HCT116 (cell line): ENCODE measurements around the gene CAMSAP3. TPM values are rescaled to one million over a fixed set of nuclear protein-coding genes. Genes with fewer than 3 reads are reported as not detected.
A peak's percentile ranks its signal among the peaks of the same experiment; 100 is the strongest.

Source experiments
- ATAC-seq: fragments of 200-7000 bp; cut with Tn5 transposase; 2 replicates; pipeline ENCODE4 v1.9.1; 2020; ENCODE audit warnings: mild to moderate bottlenecking, moderate library complexity
- BruUV-seq: library from RNA; stranded (reverse); fragments of 400-500 nt; replicated peaks from 2 replicates; lab custom pipeline; 2021; lab: Mats Ljungman, UMichigan
- CTCF ChIA-PET: fragments of 300-600 bp; sonication (Branson Sonifier 250); formaldehyde crosslinking; loops from one replicate; lab custom pipeline; 2021; ENCODE audit warnings: antibody characterized with exemption; lab: Charles Lee
- POLR2A ChIA-PET: fragments of 300-600, 350-600 bp; sonication (Branson Sonifier 250); formaldehyde crosslinking; loops from one replicate; lab custom pipeline; 2021; ENCODE audit warnings: antibody characterized with exemption; lab: Charles Lee
- RAD21 ChIA-PET, 2 experiments: fragments of 300-600 bp; sonication (Branson Sonifier 250); formaldehyde crosslinking; loops; one replicate each; lab custom pipeline; 2023; ENCODE audit warnings: low total read pairs in 2 of 2; ENCODE audit not compliant: uncharacterized antibody in 2 of 2, unreplicated experiment in 2 of 2, low non-redundant PET in 1 of 2; lab: Charles Lee
- DNase-seq: peaks from one replicate; pipeline ENCODE4 v3.0.0-alpha.2; 2010; ENCODE audit warnings: low read depth, low spot score
- H2AFZ ChIP-seq: fragments of 200-600 bp; shearing (Covaris generic), sonication (generic); 2 replicates; pipeline ENCODE4 v1.6.1; 2017; ENCODE audit warnings: low read depth, mixed run types, mixed read lengths, antibody characterized with exemption, low read length; ENCODE audit not compliant: poor library complexity, severe bottlenecking
- H3K27ac ChIP-seq: 2 replicates; pipeline ENCODE4 v1.5.1; 2012; ENCODE audit warnings: low read depth, low read length
- H3K27me3 ChIP-seq: fragments of 200-600 bp; sonication (generic); 2 replicates; pipeline ENCODE4 v1.6.1; 2016; ENCODE audit warnings: mixed run types, low read length, mixed read lengths; ENCODE audit not compliant: insufficient read depth
- H3K36me3 ChIP-seq, 2 experiments: fragments of 200-500 bp in 1 of 2; fragments of 200-600 bp in 1 of 2; sonication (Bioruptor generic) in 1 of 2; sonication (generic) in 1 of 2; 2 replicates each; pipeline versions ENCODE4 v1.5.1 to v1.6.1; 2014 to 2016; ENCODE audit warnings: low read length in 2 of 2, inconsistent platforms in 1 of 2, mixed read lengths in 1 of 2, mixed run types in 1 of 2; ENCODE audit not compliant: insufficient read depth in 2 of 2, control insufficient read depth in 1 of 2
- H3K4me1 ChIP-seq, 2 experiments: fragments of 200-600 bp in 1 of 2; sonication (generic) in 1 of 2; 2 replicates each; pipeline versions ENCODE4 v1.5.1 to v1.6.1; 2012 to 2017; ENCODE audit warnings: low read length in 2 of 2, inconsistent platforms in 1 of 2, mild to moderate bottlenecking in 1 of 2, mixed read lengths in 1 of 2, mixed run types in 1 of 2, moderate library complexity in 1 of 2; ENCODE audit not compliant: insufficient read depth in 2 of 2, control insufficient read depth in 1 of 2
- H3K4me2 ChIP-seq: fragments of 200-600 bp; sonication (generic); 2 replicates; pipeline ENCODE4 v1.6.1; 2017; ENCODE audit warnings: mixed run types, low read length, mixed read lengths
- H3K4me3 ChIP-seq, 2 experiments: fragments of 200-600 bp in 1 of 2; sonication (generic) in 1 of 2; replicated peaks in 1 of 2; 2 replicates each; pipeline ENCODE4 v1.5.1; 2011 to 2016; ENCODE audit warnings: low read length in 2 of 2, control low read depth in 1 of 2, low read depth in 1 of 2, mild to moderate bottlenecking in 1 of 2, mixed read lengths in 1 of 2, mixed run types in 1 of 2
- H3K79me2 ChIP-seq: fragments of 200-600 bp; sonication (generic); 2 replicates; pipeline ENCODE4 v1.6.1; 2017; ENCODE audit warnings: mild to moderate bottlenecking, mixed run types, low read length, moderate library complexity, mixed read lengths; ENCODE audit not compliant: insufficient read depth
- H3K9ac ChIP-seq: fragments of 200-600 bp; sonication (generic); 2 replicates; pipeline ENCODE4 v1.6.1; 2016; ENCODE audit warnings: low read length, mixed read lengths
- H3K9me2 ChIP-seq: fragments of 200-600 bp; sonication (generic), shearing (Covaris generic); 2 replicates; pipeline ENCODE4 v1.6.1; 2017; ENCODE audit warnings: mixed run types, mild to moderate bottlenecking, moderate library complexity; ENCODE audit not compliant: insufficient read depth
- H3K9me3 ChIP-seq, 2 experiments: fragments of 200-500 bp in 1 of 2; fragments of 200-600 bp in 1 of 2; sonication (Bioruptor generic) in 1 of 2; sonication (generic) in 1 of 2; 2 replicates each; pipeline ENCODE4 v1.6.1; 2014 to 2017; ENCODE audit warnings: low read length in 2 of 2, mixed read lengths in 2 of 2, inconsistent platforms in 1 of 2, low read depth in 1 of 2, mild to moderate bottlenecking in 1 of 2, mixed run types in 1 of 2, moderate library complexity in 1 of 2; ENCODE audit not compliant: control insufficient read depth in 1 of 2, insufficient read depth in 1 of 2
- H4K20me1 ChIP-seq: fragments of 200-600 bp; sonication (generic), shearing (Covaris generic); 2 replicates; pipeline ENCODE4 v1.6.1; 2017; ENCODE audit warnings: mixed run types, mild to moderate bottlenecking, moderate library complexity; ENCODE audit not compliant: insufficient read depth
- CBX3 ChIP-seq: IDR thresholded peaks from 2 replicates; pipeline ENCODE4 v1.6.1; 2012; ENCODE audit warnings: low read depth
- ELF1 ChIP-seq: IDR thresholded peaks from 2 replicates; pipeline ENCODE4 v1.6.1; 2012; ENCODE audit warnings: low read depth, borderline replicate concordance
- JUND ChIP-seq: IDR thresholded peaks from 2 replicates; pipeline ENCODE4 v1.6.1; 2012
- POLR2A ChIP-seq: IDR thresholded peaks from 2 replicates; pipeline ENCODE4 v1.7.0; 2011; ENCODE audit warnings: borderline replicate concordance; ENCODE audit not compliant: insufficient read depth, insufficient read length; ENCODE audit errors: extremely low read depth
- RAD21 ChIP-seq: IDR thresholded peaks from 2 replicates; pipeline ENCODE4 v1.6.1; 2012; ENCODE audit warnings: low read depth, mild to moderate bottlenecking
- SIN3A ChIP-seq: IDR thresholded peaks from 2 replicates; pipeline ENCODE4 v1.6.1; 2012; ENCODE audit warnings: low read depth
- SP1 ChIP-seq: IDR thresholded peaks from 2 replicates; pipeline ENCODE4 v1.6.1; 2012; ENCODE audit warnings: low read depth
- SRF ChIP-seq: IDR thresholded peaks from 2 replicates; pipeline ENCODE4 v1.6.1; 2012; ENCODE audit warnings: low read depth
- TCF7L2 ChIP-seq: IDR thresholded peaks from 2 replicates; pipeline ENCODE4 v1.7.0; 2011; ENCODE audit warnings: borderline replicate concordance, inconsistent platforms; ENCODE audit not compliant: insufficient read depth, insufficient read length; ENCODE audit errors: extremely low read depth
- intact Hi-C: fragments of 100-400 bp; cut with micrococcal nuclease; formaldehyde crosslinking; loops from 2 replicates; pipeline ENCODE4 v1.10.0; 2022
- total RNA-seq: library from RNA; stranded (reverse); gene quantifications from one replicate; pipeline ENCODE4 v1.2.1, GENCODE V29; 2021; ENCODE audit not compliant: unreplicated experiment

The CAMSAP3 gene
- total RNA-seq, 1 experiment from 2014 or later = 24.0 TPM

DNA sequence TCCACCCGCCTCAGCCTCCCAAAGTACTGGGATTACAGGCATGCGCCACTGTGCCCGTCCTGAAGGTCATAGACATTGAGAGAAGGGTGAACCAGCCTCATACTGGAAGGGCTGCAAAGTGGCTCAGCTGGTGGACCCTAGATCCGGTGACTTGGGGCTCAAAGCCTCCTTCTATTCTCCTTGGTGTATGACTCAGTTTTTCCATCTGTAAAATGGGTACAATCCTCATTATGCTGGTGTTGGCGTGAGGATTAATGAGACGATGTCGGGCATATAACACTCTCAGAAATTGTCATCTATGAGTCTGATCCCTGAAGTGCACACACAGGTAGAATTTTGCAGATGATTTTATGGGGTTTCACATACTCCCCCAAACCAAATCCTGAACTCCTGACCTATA, 5.8 kb upstream of the CAMSAP3 start:
- DNase-seq = no peak
- intact Hi-C loops = no loop called here
- no peaks in the 10 kb centered on the region for H4K20me1 ChIP-seq
- no peak for TF ChIP-seq ELF1
- TF ChIP-seq TCF7L2 = no peak
- no peak for TF ChIP-seq SP1
- no peak for TF ChIP-seq JUND
- H3K27me3 ChIP-seq = no peaks in the 10 kb centered on the region
- no peak overlapping the region for H3K27ac ChIP-seq
- H3K36me3 ChIP-seq = no peaks in the 10 kb centered on the region
- peak overlapping the region; percentile 39 for H3K4me2 ChIP-seq
- no peak overlapping the region for H3K4me3 ChIP-seq
- no peak for ATAC-seq
- no peak overlapping the region for H3K9ac ChIP-seq
- POLR2A ChIA-PET = no interaction called here
- no peaks in the 10 kb centered on the region for H3K9me2 ChIP-seq
- no peaks in the 10 kb centered on the region for H3K9me3 ChIP-seq
- H3K4me1 ChIP-seq = peaks cover 4 to 21% of the 10 kb centered on the region in 2 experiments
- BruUV-seq = no TSS peak
- no peak overlapping the region for H2AFZ ChIP-seq
- H3K79me2 ChIP-seq = no peaks in the 10 kb centered on the region
- CTCF ChIA-PET = no interaction called here
- RAD21 ChIA-PET = no interaction called here

DNA sequence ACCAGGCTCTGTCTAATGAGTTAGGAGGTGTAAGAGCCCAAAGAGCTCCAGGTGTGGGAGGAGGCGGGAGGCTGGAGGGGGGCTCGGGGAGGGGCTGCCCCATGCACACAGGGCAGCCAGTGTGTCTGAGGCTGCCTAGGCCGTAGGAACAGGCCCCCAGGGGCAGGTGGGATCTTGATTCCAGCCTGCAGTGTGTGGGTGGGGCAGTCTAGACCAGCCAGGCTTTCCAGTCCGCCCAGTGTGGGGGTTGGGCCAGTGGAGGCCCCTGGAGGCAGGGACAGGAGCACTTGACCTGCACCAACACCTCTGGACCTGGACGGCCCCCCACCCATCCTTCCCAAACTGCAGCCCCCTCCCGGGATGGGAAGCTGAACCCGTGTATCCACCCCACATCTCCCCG, 5.4 kb upstream of the CAMSAP3 start:
- no peak for TF ChIP-seq ELF1
- TF ChIP-seq JUND = no peak
- no peak for TF ChIP-seq SRF
- no peak for TF ChIP-seq CBX3
- no peak for TF ChIP-seq POLR2A
- no peak for TF ChIP-seq SIN3A
- TF ChIP-seq RAD21 = no peak
- Histone ChIP-seq H3K27me3 (no peaks in the 10 kb centered on the region), H3K36me3 (no peaks in the 10 kb centered on the region), H3K9ac (no peak overlapping the region), H3K79me2 (no peaks in the 10 kb centered on the region), H2AFZ (no peak overlapping the region), H3K9me2 (no peaks in the 10 kb centered on the region), H3K4me2 (peak overlapping the region; percentile 39), H3K9me3 (no peaks in the 10 kb centered on the region), H4K20me1 (no peaks in the 10 kb centered on the region), H3K4me1 (peaks cover under 1 to 19% of the 10 kb centered on the region in 2 experiments), H3K4me3 (no peak overlapping the region), H3K27ac (no peak overlapping the region)
- intact Hi-C loops = no loop called here
- DNase-seq (no peak), ATAC-seq (0 out of 2 replicates have a peak, but pooled peaks have one; percentile 38)
- ChIA-PET RAD21 (no interaction called here), CTCF (no interaction called here), POLR2A (no interaction called here)
- BruUV-seq = no TSS peak
